Tracheal epithelial cell (primary cell): ENCODE measurements around the gene GTF2E1. TPM values are rescaled to one million over a fixed set of nuclear protein-coding genes. Genes with fewer than 3 reads are reported as not detected.

Source experiments
- total RNA-seq: library from RNA; depleted of rRNA; stranded (reverse); fragments of >200 nt; gene quantifications from 2 replicates; pipeline ENCODE4 v1.2.1, GENCODE V29; 2014

Gene GTF2E1
- 14.7 and 21.9 TPM in 2 replicates for total RNA-seq

DNA sequence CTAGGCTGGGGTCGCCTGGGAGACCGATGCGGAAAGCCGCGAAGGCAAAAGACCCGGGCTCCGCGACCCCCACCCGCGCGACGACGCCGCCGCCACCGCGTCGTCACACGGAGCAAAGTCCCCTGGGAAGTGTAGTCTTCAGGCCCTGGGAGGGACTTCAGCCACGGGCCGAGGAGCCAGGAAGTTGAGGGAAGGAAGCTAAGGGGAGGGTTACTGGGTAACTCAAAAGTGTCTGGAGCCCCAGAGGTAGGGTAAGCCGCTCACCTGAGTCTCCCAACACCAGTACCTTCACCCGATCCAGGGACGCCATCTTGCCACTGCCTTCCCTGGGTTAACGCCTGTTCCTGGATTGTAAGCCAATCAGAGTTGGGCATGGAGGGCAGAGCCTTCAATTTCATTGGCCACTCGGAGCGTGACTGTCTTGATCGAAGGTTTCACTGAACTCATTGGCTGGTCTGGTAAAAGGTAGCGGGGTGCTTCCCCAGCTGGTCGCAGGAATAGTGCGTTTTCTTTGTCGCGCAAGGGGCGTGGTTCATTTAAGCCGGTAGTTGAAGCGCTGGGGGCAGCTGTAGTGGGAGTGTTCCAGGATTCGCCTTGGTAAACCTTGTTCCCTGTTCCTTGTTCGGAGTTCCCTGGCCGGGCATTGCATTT, at the start of gene GTF2E1, which contains the start of gene RABL3:
Gene GTF2E1 (plus strand): TSS at position 547 of the 651 bp plus-strand sequence. CDS start 7,809 bp downstream, outside the sequence.
Gene RABL3 (minus strand): TSS at position 319 of the 651 bp plus-strand sequence. CDS start 9 bp downstream, at position 310.

Other genes starting within 250 kb of the GTF2E1 start
- 23.4 and 26.7 TPM in 2 replicates for gene NDUFB4, start 146.4 kb upstream of the GTF2E1 start, total RNA-seq
- gene HGD, start 60.5 kb upstream of the GTF2E1 start, total RNA-seq = 3.4 TPM in 1 of 2 replicates, not detected in the other
- 16.6 and 18.8 TPM in 2 replicates for gene RABL3, start 228 bp upstream of the GTF2E1 start, total RNA-seq
- gene STXBP5L, start 165.5 kb downstream of the GTF2E1 start, total RNA-seq = not detected in 2 replicates